Glutamatergic neuron (in vitro differentiated cells): ENCODE measurements around the gene RAMP1. TPM values are rescaled to one million over a fixed set of nuclear protein-coding genes. Genes with fewer than 3 reads are reported as not detected.

ENCODE experiments used
- DNase-seq: peaks from one replicate; pipeline ENCODE4 v3.0.0; 2022
- H3K27ac Mint-ChIP-seq: one replicate; pipeline ENCODE4 v1.8.0; 2020; ENCODE audit warnings: mild to moderate bottlenecking, mixed read lengths, inconsistent platforms; ENCODE audit not compliant: unreplicated experiment
- H3K27me3 Mint-ChIP-seq: one replicate; pipeline ENCODE4 v1.8.0; 2020; ENCODE audit warnings: mild to moderate bottlenecking, moderate library complexity, mixed read lengths, inconsistent platforms; ENCODE audit not compliant: unreplicated experiment
- H3K36me3 Mint-ChIP-seq: one replicate; pipeline ENCODE4 v1.8.0; 2020; ENCODE audit warnings: mild to moderate bottlenecking, mixed read lengths, inconsistent platforms; ENCODE audit not compliant: unreplicated experiment
- H3K4me1 Mint-ChIP-seq: one replicate; pipeline ENCODE4 v1.8.0; 2020; ENCODE audit warnings: mild to moderate bottlenecking, low read depth, mixed read lengths, inconsistent platforms; ENCODE audit not compliant: unreplicated experiment
- H3K4me3 Mint-ChIP-seq: one replicate; pipeline ENCODE4 v1.8.0; 2020; ENCODE audit warnings: mild to moderate bottlenecking, mixed read lengths, inconsistent platforms; ENCODE audit not compliant: unreplicated experiment
- H3K9me3 Mint-ChIP-seq: one replicate; pipeline ENCODE4 v1.8.0; 2020; ENCODE audit warnings: mild to moderate bottlenecking, moderate library complexity, mixed read lengths, inconsistent platforms; ENCODE audit not compliant: unreplicated experiment
- CTCF ChIP-seq: fragments of 200-600 bp; sonication (generic); IDR thresholded peaks from one replicate; pipeline ENCODE4 v1.5.0; 2021; ENCODE audit not compliant: partially characterized antibody, unreplicated experiment
- total RNA-seq: library from RNA; stranded (reverse); fragmentation: NEBNext Ultra II Directional; extraction: Animal tissue kit (Norgen Biotek cat#: 25700); gene quantifications from one replicate; pipeline ENCODE4 v1.2.1, GENCODE V29; 2021; ENCODE audit not compliant: unreplicated experiment

RAMP1 gene
- total RNA-seq, 1 donor from 2014 or later = 7.6 TPM

DNA sequence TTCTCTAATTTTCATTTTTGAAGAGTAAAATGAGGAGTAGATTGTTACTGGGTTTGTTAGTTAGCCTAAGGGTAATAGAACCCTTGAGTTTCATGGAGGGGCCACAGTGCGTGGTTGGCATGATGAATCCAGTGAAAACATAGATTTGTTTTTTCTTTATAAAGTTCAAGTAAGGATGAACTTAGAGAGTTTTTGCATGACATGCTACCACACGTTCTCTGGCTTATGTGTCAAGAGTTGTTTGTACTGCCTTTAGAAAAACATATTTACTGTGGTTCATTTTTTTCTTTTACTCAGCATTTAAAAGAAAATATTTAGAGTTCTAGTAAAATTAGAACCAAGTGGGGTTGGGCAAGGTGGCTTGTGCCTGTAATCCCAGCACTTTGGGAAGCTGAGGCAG, 39.0 kb upstream of the RAMP1 start:
- no peak overlapping the region for H3K4me3 Mint-ChIP-seq
- H3K4me1 Mint-ChIP-seq = peaks cover 2% of the 10 kb centered on the region
- H3K27ac Mint-ChIP-seq = no peak overlapping the region
- TF ChIP-seq CTCF = no peak
- H3K9me3 Mint-ChIP-seq = no peaks in the 10 kb centered on the region
- no peaks in the 10 kb centered on the region for H3K27me3 Mint-ChIP-seq
- no peak for DNase-seq
- no peaks in the 10 kb centered on the region for H3K36me3 Mint-ChIP-seq

DNA sequence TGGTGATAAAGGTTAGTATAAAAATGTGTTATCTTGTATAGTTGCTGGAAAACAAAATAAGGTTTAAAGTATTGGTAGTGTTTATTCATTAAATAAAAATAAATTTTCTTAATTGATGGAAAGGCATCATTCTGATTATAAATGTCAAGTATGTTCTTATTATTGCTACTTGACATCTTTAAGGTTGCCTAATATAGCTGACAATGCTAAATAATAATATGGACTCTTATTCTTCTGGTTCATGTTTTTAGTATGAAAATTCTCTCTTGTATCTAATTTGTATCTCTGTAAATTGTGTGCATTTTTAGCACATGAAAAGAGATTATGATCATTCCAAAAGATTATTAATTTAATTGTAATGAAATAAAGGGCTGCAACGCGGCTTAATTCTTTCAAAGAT, 35.9 kb upstream of the RAMP1 start:
- no peaks in the 10 kb centered on the region for H3K27me3 Mint-ChIP-seq
- no peak for DNase-seq
- no peak overlapping the region for H3K4me3 Mint-ChIP-seq
- H3K27ac Mint-ChIP-seq = no peak overlapping the region
- no peaks in the 10 kb centered on the region for H3K4me1 Mint-ChIP-seq
- no peaks in the 10 kb centered on the region for H3K9me3 Mint-ChIP-seq
- no peak for TF ChIP-seq CTCF
- no peaks in the 10 kb centered on the region for H3K36me3 Mint-ChIP-seq

DNA sequence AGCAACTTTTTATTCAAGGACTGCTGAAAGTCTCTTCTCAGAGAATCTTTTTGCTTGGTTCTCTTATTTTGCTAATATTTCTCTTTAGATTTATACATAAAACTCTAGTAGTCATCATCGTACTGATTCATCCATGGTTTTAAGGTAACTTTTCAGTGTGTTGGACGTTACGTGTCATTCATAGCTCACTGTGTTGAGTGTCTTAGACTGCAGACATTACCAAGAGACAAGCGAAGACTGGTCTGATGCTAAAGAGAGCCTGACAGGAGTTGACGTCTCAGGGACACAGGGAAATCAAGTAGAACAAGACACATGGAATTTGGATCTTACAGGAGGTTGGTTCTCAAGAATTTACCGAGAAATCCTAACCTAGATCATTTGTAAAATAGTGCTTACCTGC, 35.3 kb upstream of the RAMP1 start:
- Mint-ChIP-seq H3K27ac (no peak overlapping the region), H3K4me3 (no peak overlapping the region), H3K36me3 (no peaks in the 10 kb centered on the region), H3K4me1 (no peaks in the 10 kb centered on the region), H3K9me3 (no peaks in the 10 kb centered on the region), H3K27me3 (no peaks in the 10 kb centered on the region)
- DNase-seq = no peak
- no peak for TF ChIP-seq CTCF

GRCh38 chr2:237827421-237827987, 31.9 kb upstream of the RAMP1 start:
- no peak overlapping the region for H3K4me3 Mint-ChIP-seq
- no peaks in the 10 kb centered on the region for H3K36me3 Mint-ChIP-seq

DNA sequence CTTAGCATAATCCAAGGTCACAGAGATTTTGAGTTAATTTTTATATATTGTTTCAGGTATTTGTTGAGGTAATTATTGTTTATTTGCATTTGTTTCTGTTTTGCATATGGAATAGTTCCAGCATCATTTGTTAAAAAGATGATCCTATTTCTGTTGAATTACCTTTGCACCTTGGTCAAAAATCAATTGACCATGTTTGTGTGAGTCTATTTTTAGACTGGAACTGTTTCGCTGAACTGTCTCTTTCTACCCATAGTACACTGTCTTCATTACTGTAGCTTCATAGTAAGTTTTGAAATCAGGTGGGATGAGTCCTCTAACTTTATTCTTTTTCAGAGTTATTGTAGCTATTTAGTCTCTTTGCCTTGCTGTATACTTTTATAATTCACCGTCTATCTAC, 28.9 kb upstream of the RAMP1 start:
- H3K4me3 Mint-ChIP-seq = no peak overlapping the region
- no peak for TF ChIP-seq CTCF
- H3K27ac Mint-ChIP-seq = no peak overlapping the region
- no peaks in the 10 kb centered on the region for H3K27me3 Mint-ChIP-seq
- no peaks in the 10 kb centered on the region for H3K9me3 Mint-ChIP-seq
- DNase-seq = no peak
- H3K4me1 Mint-ChIP-seq = no peaks in the 10 kb centered on the region
- H3K36me3 Mint-ChIP-seq = no peaks in the 10 kb centered on the region

More at GRCh38 chr2:237827421-237827987, 31.9 kb upstream of the RAMP1 start:
- H3K9me3 Mint-ChIP-seq = no peaks in the 10 kb centered on the region
- no peak overlapping the region for H3K27ac Mint-ChIP-seq
- DNase-seq = no peak
- no peaks in the 10 kb centered on the region for H3K4me1 Mint-ChIP-seq
- H3K27me3 Mint-ChIP-seq = no peaks in the 10 kb centered on the region
- no peak for TF ChIP-seq CTCF
